ENCODE measurements around the gene ABHD6.
A peak's percentile ranks its signal among the peaks of the same experiment; 100 is the strongest.

ABHD6 gene

DNA sequence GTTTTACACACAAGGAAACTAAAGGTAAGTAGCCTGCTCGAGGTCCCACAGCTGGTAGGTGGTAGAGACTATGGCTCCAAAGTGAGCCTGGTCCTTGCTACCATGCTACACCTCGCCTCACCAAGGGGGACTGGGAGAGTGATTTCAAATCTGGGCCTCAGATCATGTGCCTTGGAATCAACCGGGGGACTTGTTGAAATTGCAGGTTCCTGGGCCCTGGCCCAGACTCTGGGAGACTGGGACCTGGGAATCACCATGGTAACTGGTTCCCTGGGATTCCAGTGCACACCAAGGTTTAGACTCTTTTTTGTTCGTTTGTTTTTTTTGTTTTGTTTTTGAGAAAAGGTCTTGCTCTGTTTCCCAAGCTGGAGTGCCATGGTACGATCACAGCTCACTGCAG is 47.9 kb upstream of the ABHD6 start:
- no peaks in the 10 kb centered on the region for H3K36me3 ChIP-seq (ENCODE audit: control insufficient read depth in 2 of 2, insufficient read depth in 1 of 2, low read length in 2 of 2)
- TF ChIP-seq ZNF48 (tag by site-specific recombination; IDR thresholded peaks at IDR 0.05), result no peak
- TF ChIP-seq, protein P1, sequence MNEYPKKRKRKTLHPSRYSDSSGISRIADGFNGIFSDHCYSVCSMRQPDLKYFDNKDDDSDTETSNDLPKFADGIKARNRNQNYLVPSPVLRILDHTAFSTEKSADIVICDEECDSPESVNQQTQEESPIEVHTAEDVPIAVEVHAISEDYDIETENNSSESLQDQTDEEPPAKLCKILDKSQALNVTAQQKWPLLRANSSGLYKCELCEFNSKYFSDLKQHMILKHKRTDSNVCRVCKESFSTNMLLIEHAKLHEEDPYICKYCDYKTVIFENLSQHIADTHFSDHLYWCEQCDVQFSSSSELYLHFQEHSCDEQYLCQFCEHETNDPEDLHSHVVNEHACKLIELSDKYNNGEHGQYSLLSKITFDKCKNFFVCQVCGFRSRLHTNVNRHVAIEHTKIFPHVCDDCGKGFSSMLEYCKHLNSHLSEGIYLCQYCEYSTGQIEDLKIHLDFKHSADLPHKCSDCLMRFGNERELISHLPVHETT (tag by site-specific recombination; IDR thresholded peaks at IDR 0.05), result no peak
- no peak for TF ChIP-seq ZNF768 (tag by site-specific recombination; IDR thresholded peaks at IDR 0.05)
- CTCF ChIA-PET, result interaction anchor here (0.5 to 4.6 kb wide), 5 partner anchors 11 to 116 kb away, joined by 3 to 55 read pairs (median 11); partner anchors contain the start of genes HTD2 and RPP14
- H3K4me1 ChIP-seq (ENCODE audit: control insufficient read depth, insufficient read depth, low read length), result no peaks in the 10 kb centered on the region; the same call in 1 of the 2 replicates
- no peak overlapping the region for H3K27ac ChIP-seq (ENCODE audit: extremely low read depth, low read depth, low read length)
- H3K9me3 ChIP-seq (ENCODE audit: control insufficient read depth, insufficient read depth, low read depth, low read length), result no peaks in the 10 kb centered on the region
- no peak overlapping the region for H3K4me3 ChIP-seq (ENCODE audit: low read depth, low read length)
- POLR2A ChIA-PET, result interaction anchor here (0.6 kb wide), 1 partner anchor 182 kb away, joined by 5 read pairs; no protein-coding TSS in a partner anchor

DNA sequence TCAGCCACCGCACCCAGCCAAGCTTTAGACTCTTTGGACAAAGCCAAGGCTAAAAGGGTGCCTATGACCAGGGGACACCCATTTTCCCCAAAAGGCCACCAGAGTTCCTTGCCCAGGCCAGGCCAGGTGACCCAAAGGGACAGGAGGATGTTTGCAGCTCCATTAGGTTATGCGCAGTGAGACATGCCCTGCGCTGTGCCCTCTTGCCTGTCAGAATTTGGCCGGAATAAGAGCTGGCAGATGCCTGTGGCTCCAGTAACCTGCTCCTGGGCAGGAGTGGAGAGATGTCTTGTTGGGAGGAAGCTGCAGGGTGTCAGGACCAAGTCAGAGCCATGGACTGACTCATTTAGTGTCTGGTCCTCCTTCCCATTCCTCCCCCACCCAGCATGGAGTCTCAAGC is 47.3 kb upstream of the ABHD6 start:
- POLR2A ChIA-PET, result no interaction called here
- Histone ChIP-seq H3K4me1 (ENCODE audit: control insufficient read depth, insufficient read depth, low read length) (no peaks in the 10 kb centered on the region; the same call in 1 of the 2 replicates), H3K9me3 (ENCODE audit: control insufficient read depth, insufficient read depth, low read depth, low read length) (no peaks in the 10 kb centered on the region), H3K4me3 (ENCODE audit: low read depth, low read length) (no peak overlapping the region), H3K36me3 (ENCODE audit: control insufficient read depth in 2 of 2, insufficient read depth in 1 of 2, low read length in 2 of 2) (no peaks in the 10 kb centered on the region), H3K27ac (ENCODE audit: extremely low read depth, low read depth, low read length) (no peak overlapping the region)
- CTCF ChIA-PET, result interaction anchor here (0.6 to 1.1 kb wide), 3 partner anchors 16 to 227 kb away, joined by 3 to 4 read pairs (median 3); partner anchors contain the start of genes HTD2 and RPP14
- TF ChIP-seq TCF7L2 (IDR thresholded peaks at IDR 0.05; ENCODE audit: borderline replicate concordance, low read depth, low read length) (no peak), ZIC2 (tag by site-specific recombination; IDR thresholded peaks at IDR 0.05) (peak; percentile 37; the same call in 1 of the 2 replicates)

DNA sequence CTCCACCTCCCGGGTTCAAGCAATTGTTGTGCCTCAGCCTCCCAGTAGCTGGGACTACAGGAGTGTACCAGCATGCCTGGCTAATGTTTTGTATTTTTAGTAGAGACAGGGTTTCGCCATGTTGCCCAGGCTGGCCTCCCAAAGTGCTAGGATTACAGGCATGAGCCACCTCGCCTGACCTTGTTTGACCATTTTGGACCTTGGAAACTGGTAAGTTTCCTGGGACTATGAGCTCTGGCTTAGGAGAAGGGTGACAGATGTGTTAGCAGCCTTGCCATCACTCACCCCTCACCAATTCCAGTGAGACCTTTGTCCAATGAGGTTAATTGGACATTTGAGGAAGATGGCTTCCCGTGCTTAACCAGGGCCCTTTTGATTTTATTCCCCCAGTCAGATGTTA is 46.7 kb upstream of the ABHD6 start:
- POLR2A ChIA-PET, result interaction anchor here (0.7 kb wide), 1 partner anchor 43 kb away, joined by 9 read pairs; no protein-coding TSS in a partner anchor
- CTCF ChIA-PET, result interaction anchor here (0.6 to 1.1 kb wide), 3 partner anchors 17 to 228 kb away, joined by 3 to 4 read pairs (median 3); partner anchors contain the start of genes HTD2 and RPP14
- Histone ChIP-seq H3K4me1 (ENCODE audit: control insufficient read depth, insufficient read depth, low read length) (no peaks in the 10 kb centered on the region; the same call in 1 of the 2 replicates), H3K9me3 (ENCODE audit: control insufficient read depth, insufficient read depth, low read depth, low read length) (no peaks in the 10 kb centered on the region), H3K27ac (ENCODE audit: extremely low read depth, low read depth, low read length) (no peak overlapping the region), H3K36me3 (ENCODE audit: control insufficient read depth in 2 of 2, insufficient read depth in 1 of 2, low read length in 2 of 2) (no peaks in the 10 kb centered on the region), H3K4me3 (ENCODE audit: low read depth, low read length) (no peak overlapping the region)
- no peak for TF ChIP-seq ZNF174 (tag by site-specific recombination; IDR thresholded peaks at IDR 0.05)
- no peak for TF ChIP-seq YY2 (tag by site-specific recombination; IDR thresholded peaks at IDR 0.05)
- TF ChIP-seq ZNF777 (tag by site-specific recombination; IDR thresholded peaks at IDR 0.05; ENCODE audit: borderline replicate concordance), result no peak
- TF ChIP-seq ZNF138 (tag by site-specific recombination; IDR thresholded peaks at IDR 0.05; ENCODE audit: borderline replicate concordance), result no peak
- TF ChIP-seq RBAK (tag by site-specific recombination; IDR thresholded peaks at IDR 0.05), result no peak
- TF ChIP-seq ZNF830 (tag by site-specific recombination; IDR thresholded peaks at IDR 0.05; ENCODE audit: low read depth), result no peak

DNA sequence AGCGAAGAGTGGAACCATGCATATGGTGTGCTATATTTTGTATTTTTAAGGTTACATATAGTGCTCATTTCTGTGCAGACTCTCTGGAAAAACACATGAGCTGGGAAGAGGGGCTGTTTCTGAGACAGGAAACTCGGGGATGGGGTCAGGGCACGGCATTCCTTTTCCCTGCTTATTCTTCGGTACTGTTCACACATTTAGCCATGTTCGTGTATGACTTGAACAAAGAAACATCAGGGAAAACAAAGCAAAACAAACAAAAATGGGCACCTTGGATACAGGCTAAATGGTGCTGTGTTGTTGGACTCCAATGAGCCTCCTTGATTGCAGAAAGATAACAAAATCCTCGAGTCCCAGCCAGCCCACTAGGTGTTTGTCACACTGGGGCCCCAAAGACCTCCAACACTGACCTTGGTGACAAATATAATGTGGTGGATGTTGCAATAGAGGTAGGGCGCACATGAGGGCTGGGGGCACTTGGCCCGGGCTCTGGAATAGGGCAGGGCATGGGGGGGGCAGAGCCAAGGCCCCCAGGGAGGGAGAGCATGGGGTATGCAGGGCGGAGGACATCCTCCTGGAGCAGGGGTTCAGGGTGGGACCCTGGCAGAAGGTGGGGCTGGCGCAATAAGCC is 46.1 kb upstream of the ABHD6 start:
- ChIA-PET CTCF (no interaction called here), POLR2A (interaction anchor here (0.7 kb wide), 1 partner anchor 42 kb away, joined by 9 read pairs; no protein-coding TSS in a partner anchor)
- Histone ChIP-seq H3K4me3 (ENCODE audit: low read depth, low read length) (no peak overlapping the region), H3K27ac (ENCODE audit: extremely low read depth, low read depth, low read length) (no peak overlapping the region), H3K4me1 (ENCODE audit: control insufficient read depth, insufficient read depth, low read length) (no peaks in the 10 kb centered on the region; the same call in 1 of the 2 replicates), H3K9me3 (ENCODE audit: control insufficient read depth, insufficient read depth, low read depth, low read length) (no peaks in the 10 kb centered on the region), H3K36me3 (ENCODE audit: control insufficient read depth in 2 of 2, insufficient read depth in 1 of 2, low read length in 2 of 2) (no peaks in the 10 kb centered on the region)
- no peak for TF ChIP-seq ZEB2 (tag by site-specific recombination; IDR thresholded peaks at IDR 0.05)
- TF ChIP-seq, protein P2, sequence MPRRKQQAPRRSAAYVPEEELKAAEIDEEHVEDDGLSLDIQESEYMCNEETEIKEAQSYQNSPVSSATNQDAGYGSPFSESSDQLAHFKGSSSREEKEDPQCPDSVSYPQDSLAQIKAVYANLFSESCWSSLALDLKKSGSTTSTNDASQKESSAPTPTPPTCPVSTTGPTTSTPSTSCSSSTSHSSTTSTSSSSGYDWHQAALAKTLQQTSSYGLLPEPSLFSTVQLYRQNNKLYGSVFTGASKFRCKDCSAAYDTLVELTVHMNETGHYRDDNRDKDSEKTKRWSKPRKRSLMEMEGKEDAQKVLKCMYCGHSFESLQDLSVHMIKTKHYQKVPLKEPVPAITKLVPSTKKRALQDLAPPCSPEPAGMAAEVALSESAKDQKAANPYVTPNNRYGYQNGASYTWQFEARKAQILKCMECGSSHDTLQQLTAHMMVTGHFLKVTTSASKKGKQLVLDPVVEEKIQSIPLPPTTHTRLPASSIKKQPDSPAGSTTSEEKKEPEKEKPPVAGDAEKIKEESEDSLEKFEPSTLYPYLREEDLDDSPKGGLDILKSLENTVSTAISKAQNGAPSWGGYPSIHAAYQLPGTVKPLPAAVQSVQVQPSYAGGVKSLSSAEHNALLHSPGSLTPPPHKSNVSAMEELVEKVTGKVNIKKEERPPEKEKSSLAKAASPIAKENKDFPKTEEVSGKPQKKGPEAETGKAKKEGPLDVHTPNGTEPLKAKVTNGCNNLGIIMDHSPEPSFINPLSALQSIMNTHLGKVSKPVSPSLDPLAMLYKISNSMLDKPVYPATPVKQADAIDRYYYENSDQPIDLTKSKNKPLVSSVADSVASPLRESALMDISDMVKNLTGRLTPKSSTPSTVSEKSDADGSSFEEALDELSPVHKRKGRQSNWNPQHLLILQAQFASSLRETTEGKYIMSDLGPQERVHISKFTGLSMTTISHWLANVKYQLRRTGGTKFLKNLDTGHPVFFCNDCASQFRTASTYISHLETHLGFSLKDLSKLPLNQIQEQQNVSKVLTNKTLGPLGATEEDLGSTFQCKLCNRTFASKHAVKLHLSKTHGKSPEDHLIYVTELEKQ (tag by site-specific recombination; IDR thresholded peaks at IDR 0.05; ENCODE audit: borderline replicate concordance), result no peak

Measured in HEK293 (cell line).